Measurements from ENCODE around the gene TEP1. TPM values are rescaled to one million over a fixed set of nuclear protein-coding genes. Genes with fewer than 3 reads are reported as not detected.

Gene TEP1
- total RNA-seq, 4 donors from 2014 or later = 26.6 to 39.3 (median 29.7) TPM

DNA sequence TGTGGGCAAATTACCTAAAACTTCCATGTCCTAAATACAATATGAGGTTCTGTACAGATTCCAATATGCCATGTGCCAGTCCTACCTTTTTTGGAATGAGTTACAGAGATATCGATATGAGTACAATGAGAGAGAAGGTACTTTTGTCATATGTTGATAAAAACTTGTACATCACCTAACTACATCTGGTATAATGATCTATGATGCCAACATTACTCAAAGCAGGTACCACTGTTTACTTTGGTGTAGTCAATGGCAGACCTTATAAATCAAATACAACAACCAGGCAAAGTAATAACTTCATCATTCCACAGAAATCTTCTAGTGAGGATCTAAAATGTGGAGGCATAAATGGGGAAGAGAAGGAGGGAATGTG, 12.7 kb downstream of the TEP1 start:
- Histone ChIP-seq H3K27me3 (no peaks in the 10 kb centered on the region), H3K4me3 (replicated peaks in 1 of 3) (no peak overlapping the region), H3K27ac (no peak overlapping the region), H3K9me3 (no peaks in the 10 kb centered on the region), H3K4me1 (peaks cover 0 to 7% of the 10 kb centered on the region in 2 donors), H3K36me3 (peaks cover 53 to 68% of the 10 kb centered on the region in 2 donors)
- TF ChIP-seq, protein P1, sequence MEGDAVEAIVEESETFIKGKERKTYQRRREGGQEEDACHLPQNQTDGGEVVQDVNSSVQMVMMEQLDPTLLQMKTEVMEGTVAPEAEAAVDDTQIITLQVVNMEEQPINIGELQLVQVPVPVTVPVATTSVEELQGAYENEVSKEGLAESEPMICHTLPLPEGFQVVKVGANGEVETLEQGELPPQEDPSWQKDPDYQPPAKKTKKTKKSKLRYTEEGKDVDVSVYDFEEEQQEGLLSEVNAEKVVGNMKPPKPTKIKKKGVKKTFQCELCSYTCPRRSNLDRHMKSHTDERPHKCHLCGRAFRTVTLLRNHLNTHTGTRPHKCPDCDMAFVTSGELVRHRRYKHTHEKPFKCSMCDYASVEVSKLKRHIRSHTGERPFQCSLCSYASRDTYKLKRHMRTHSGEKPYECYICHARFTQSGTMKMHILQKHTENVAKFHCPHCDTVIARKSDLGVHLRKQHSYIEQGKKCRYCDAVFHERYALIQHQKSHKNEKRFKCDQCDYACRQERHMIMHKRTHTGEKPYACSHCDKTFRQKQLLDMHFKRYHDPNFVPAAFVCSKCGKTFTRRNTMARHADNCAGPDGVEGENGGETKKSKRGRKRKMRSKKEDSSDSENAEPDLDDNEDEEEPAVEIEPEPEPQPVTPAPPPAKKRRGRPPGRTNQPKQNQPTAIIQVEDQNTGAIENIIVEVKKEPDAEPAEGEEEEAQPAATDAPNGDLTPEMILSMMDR (IDR thresholded peaks at IDR 0.05) = no peak
- TF ChIP-seq POLR2A (IDR thresholded peaks at IDR 0.05) = no peak
- intact Hi-C loops (cut with DNase I) = no loop called here
- DNase-seq = no peak
- 94 to 98% methylated on average over 1 of the region's 1 CpG for WGBS, 2 donors

DNA sequence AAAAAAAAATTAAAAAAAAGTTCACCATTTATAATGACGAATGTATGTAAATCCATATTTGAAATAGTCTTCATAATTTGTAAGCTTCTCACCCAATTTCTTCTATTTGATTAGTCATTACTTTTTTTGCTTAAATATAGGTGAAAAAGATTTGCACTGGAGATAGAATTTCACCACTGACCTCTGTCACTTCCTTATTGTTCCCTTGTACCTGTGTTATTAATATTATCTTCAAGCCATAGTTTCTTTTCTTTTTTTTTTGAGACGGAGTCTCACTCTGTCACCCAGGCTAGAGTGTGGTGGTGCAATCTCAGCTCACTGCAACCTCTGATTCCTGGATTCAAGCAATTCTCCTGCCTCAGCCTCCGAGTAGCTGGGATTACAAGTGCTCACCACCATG, 15.8 kb downstream of the TEP1 start:
- 94 to 95% methylated on average over 3 of the region's 3 CpGs for WGBS, 2 donors
- DNase-seq = no peak
- peaks cover 39 to 63% of the 10 kb centered on the region in 2 donors for H3K36me3 ChIP-seq
- peaks cover 0 to 7% of the 10 kb centered on the region in 2 donors for H3K4me1 ChIP-seq
- no peak for TF ChIP-seq POLR2A (IDR thresholded peaks at IDR 0.05)
- TF ChIP-seq, protein P1 (IDR thresholded peaks at IDR 0.05) = no peak
- no peaks in the 10 kb centered on the region for H3K27me3 ChIP-seq
- H3K4me3 ChIP-seq (replicated peaks in 1 of 3) = no peak overlapping the region
- no peaks in the 10 kb centered on the region for H3K9me3 ChIP-seq
- intact Hi-C loops (cut with DNase I) = no loop called here
- H3K27ac ChIP-seq = no peak overlapping the region

GRCh38 chr14:20391505-20391904, 21.8 kb downstream of the TEP1 start:
- no peak for TF ChIP-seq POLR2A (IDR thresholded peaks at IDR 0.05)
- TF ChIP-seq, protein P1 (IDR thresholded peaks at IDR 0.05) = no peak
- intact Hi-C loops (cut with DNase I) = no loop called here
- Histone ChIP-seq H3K27me3 (no peaks in the 10 kb centered on the region), H3K36me3 (peaks cover 61 to 85% of the 10 kb centered on the region in 2 donors), H3K27ac (no peak overlapping the region), H3K9me3 (no peaks in the 10 kb centered on the region), H3K4me1 (no peaks in the 10 kb centered on the region), H3K4me3 (replicated peaks in 1 of 3) (no peak overlapping the region)
- no peak for DNase-seq
- 98% methylated on average over 4 of the region's 4 CpGs for WGBS, 2 donors

DNA sequence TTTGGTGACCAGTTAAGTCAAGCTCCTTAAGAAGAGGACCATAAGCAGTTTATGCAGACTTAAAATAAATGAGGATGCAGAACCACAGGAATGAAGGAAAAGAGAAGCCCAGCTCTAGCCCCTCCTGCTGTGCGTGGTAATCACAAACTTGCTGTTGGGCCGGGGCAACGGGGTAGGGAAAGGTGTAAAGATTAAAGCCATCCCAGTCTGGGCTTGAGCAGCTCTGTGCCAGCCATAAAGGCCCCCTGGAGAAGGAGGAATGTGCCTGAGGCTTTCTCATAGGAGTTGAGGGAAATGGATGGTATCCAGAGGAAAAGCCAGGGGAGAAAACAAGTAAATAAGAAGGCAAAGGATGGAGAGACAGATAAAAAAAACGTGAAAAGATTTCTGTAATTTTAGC, 25.1 kb downstream of the TEP1 start:
- Histone ChIP-seq H3K36me3 (peaks cover 84 to 89% of the 10 kb centered on the region in 2 donors), H3K27me3 (no peaks in the 10 kb centered on the region), H3K4me1 (no peaks in the 10 kb centered on the region), H3K9me3 (no peaks in the 10 kb centered on the region), H3K4me3 (replicated peaks in 1 of 3) (no peak overlapping the region), H3K27ac (no peak overlapping the region)
- TF ChIP-seq POLR2A (IDR thresholded peaks at IDR 0.05) = no peak
- TF ChIP-seq, protein P1 (IDR thresholded peaks at IDR 0.05) = no peak
- 57 to 68% methylated on average over 4 of the region's 4 CpGs for WGBS, 2 donors
- intact Hi-C loops (cut with DNase I) = no loop called here
- DNase-seq = no peak

DNA sequence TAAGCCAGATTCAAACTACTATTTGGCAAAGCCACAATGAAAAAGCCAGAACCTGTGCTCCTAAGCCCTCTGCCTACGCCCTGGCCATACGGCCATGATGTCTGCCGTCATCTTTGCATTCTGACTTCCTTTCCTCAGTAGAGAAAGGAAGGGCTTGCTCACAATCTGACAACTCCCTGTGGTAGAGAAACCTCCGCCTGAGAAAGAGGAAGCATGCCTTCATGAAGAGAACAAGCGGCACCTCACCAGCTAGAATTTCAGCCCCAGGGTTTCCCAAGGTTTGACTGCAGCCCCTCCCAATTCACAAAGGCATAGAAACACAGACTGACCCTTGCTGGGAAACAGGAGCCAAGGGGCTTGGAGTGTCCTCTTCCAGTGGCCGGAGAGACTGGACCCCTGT, 25.7 kb downstream of the TEP1 start:
- no peak for DNase-seq
- Histone ChIP-seq H3K27me3 (no peaks in the 10 kb centered on the region), H3K4me3 (replicated peaks in 1 of 3) (no peak overlapping the region), H3K36me3 (peaks cover 90 to 95% of the 10 kb centered on the region in 2 donors), H3K9me3 (no peaks in the 10 kb centered on the region), H3K27ac (no peak overlapping the region), H3K4me1 (no peaks in the 10 kb centered on the region)
- TF ChIP-seq POLR2A (IDR thresholded peaks at IDR 0.05) = no peak
- intact Hi-C loops (cut with DNase I) = no loop called here
- 92 to 94% methylated on average over 6 of the region's 6 CpGs for WGBS, 2 donors
